ENCODE data around the gene GPR15.

GRCh38 chr3:98531622-98532274 lies at the start of gene GPR15:
- TF ChIP-seq POLR2AphosphoS5 (IDR thresholded peaks at IDR 0.05; ENCODE audit: low read depth, low read length) (no peak), REST (IDR thresholded peaks at IDR 0.05; ENCODE audit: insufficient read depth in 1 of 2, low read depth in 2 of 2, low read length in 2 of 2) (no peak), SIN3A (IDR thresholded peaks at IDR 0.05; ENCODE audit: borderline replicate concordance, insufficient read depth, low read length) (no peak), TAF1 (IDR thresholded peaks at IDR 0.05; ENCODE audit: borderline replicate concordance, insufficient read depth, low read length) (no peak), FOXP2 (optimal IDR thresholded peaks at IDR 0.05; ENCODE audit: borderline replicate concordance, extremely low read depth, extremely low read length, insufficient read depth) (no peak)

All from PFSK-1 (cell line).